IMR-90 (cell line): ENCODE measurements around the gene ZBTB48. TPM values are rescaled to one million over a fixed set of nuclear protein-coding genes. Genes with fewer than 3 reads are reported as not detected.
A peak's percentile ranks its signal among the peaks of the same experiment; 100 is the strongest.

Experiments used
- ATAC-seq: fragments of 200-7000 bp; cut with Tn5 transposase; 2 replicates; pipeline ENCODE4 v1.9.1; 2020; ENCODE audit warnings: low read depth, mild to moderate bottlenecking, moderate library complexity
- BruUV-seq: library from RNA; stranded (reverse); fragments of 400-500 nt; replicated peaks from 2 replicates; lab custom pipeline; 2021; lab: Mats Ljungman, UMichigan
- CTCF ChIA-PET: fragments of 300-600 bp; formaldehyde crosslinking; extraction: SDS; loops from one replicate; lab custom pipeline; 2021; ENCODE audit warnings: antibody characterized with exemption; lab: Yijun Ruan, JAX
- POLR2A ChIA-PET: fragments of 300-600 bp; sonication (Branson Sonifier 250); formaldehyde crosslinking; loops from one replicate; lab custom pipeline; 2022; ENCODE audit warnings: antibody characterized with exemption; ENCODE audit not compliant: unreplicated experiment; lab: Charles Lee
- DNase-seq: peaks from one replicate; pipeline ENCODE4 v3.0.0; 2013
- H2AFZ ChIP-seq: replicated peaks from 2 replicates; pipeline ENCODE3; 2013; ENCODE audit warnings: low read length, mild to moderate bottlenecking; ENCODE audit not compliant: poor library complexity
- H2AK5ac ChIP-seq: 2 replicates; pipeline ENCODE4 v1.6.1; 2013; ENCODE audit warnings: low read depth, low read length, inconsistent platforms
- H2AK9ac ChIP-seq: replicated peaks from 2 replicates; pipeline ENCODE3; 2013; ENCODE audit warnings: mild to moderate bottlenecking, low read depth, low read length, moderate library complexity; ENCODE audit not compliant: poor library complexity
- H2BK120ac ChIP-seq: 2 replicates; pipeline ENCODE4 v1.6.1; 2013; ENCODE audit warnings: low read depth, low read length, inconsistent platforms
- H2BK15ac ChIP-seq: 3 replicates; pipeline ENCODE4 v1.6.1; 2013; ENCODE audit warnings: low read depth, low read length, inconsistent platforms
- H2BK20ac ChIP-seq: 2 replicates; pipeline ENCODE4 v1.6.1; 2013; ENCODE audit warnings: low read depth, mild to moderate bottlenecking, inconsistent platforms, low read length, moderate library complexity
- H2BK5ac ChIP-seq: 2 replicates; pipeline ENCODE4 v1.6.1; 2013; ENCODE audit warnings: mild to moderate bottlenecking, low read depth, low read length, inconsistent platforms; ENCODE audit not compliant: poor library complexity, severe bottlenecking
- H3K14ac ChIP-seq: replicated peaks from 2 replicates; pipeline ENCODE4 v1.6.1; 2013; ENCODE audit warnings: low read depth, low read length, inconsistent platforms
- H3K18ac ChIP-seq: 2 replicates; pipeline ENCODE4 v1.6.1; 2013; ENCODE audit warnings: low read depth, low read length, control low read depth
- H3K23ac ChIP-seq: 2 replicates; pipeline ENCODE4 v1.6.1; 2013; ENCODE audit warnings: low read depth, low read length, inconsistent platforms
- H3K27ac ChIP-seq: 2 replicates; pipeline ENCODE4 v1.5.1; 2013; ENCODE audit warnings: mild to moderate bottlenecking, control low read depth, low read length; ENCODE audit not compliant: insufficient read depth
- H3K27me3 ChIP-seq: 2 replicates; pipeline ENCODE4 v1.6.1; 2013; ENCODE audit warnings: low read length; ENCODE audit not compliant: control insufficient read depth, insufficient read depth
- H3K36me3 ChIP-seq: 2 replicates; pipeline ENCODE4 v1.6.1; 2013; ENCODE audit warnings: low read length, mixed read lengths; ENCODE audit not compliant: control insufficient read depth, insufficient read depth
- H3K4ac ChIP-seq: 2 replicates; pipeline ENCODE4 v1.6.1; 2013; ENCODE audit warnings: low read depth, low read length, inconsistent platforms
- H3K4me1 ChIP-seq: 2 replicates; pipeline ENCODE4 v1.6.1; 2013; ENCODE audit warnings: low read length, mixed read lengths; ENCODE audit not compliant: control insufficient read depth, insufficient read depth
- H3K4me2 ChIP-seq: 2 replicates; pipeline ENCODE4 v1.6.1; 2013; ENCODE audit warnings: low read depth, mild to moderate bottlenecking, control low read depth, low read length, moderate library complexity
- H3K4me3 ChIP-seq: 2 replicates; pipeline ENCODE4 v1.5.1; 2013; ENCODE audit warnings: low read depth, mild to moderate bottlenecking, control low read depth, low read length, moderate library complexity; ENCODE audit not compliant: insufficient read depth
- H3K56ac ChIP-seq: 2 replicates; pipeline ENCODE4 v1.6.1; 2013; ENCODE audit warnings: low read length, inconsistent platforms; ENCODE audit not compliant: insufficient read depth; ENCODE audit errors: extremely low read depth
- H3K79me1 ChIP-seq, 2 experiments: 2 replicates each; pipeline ENCODE4 v1.6.1; 2013; ENCODE audit warnings: low read length in 2 of 2, inconsistent platforms in 1 of 2, low read depth in 1 of 2
- H3K9ac ChIP-seq: 2 replicates; pipeline ENCODE4 v1.6.1; 2013; ENCODE audit warnings: low read depth, low read length, control low read depth
- H3K9me1 ChIP-seq: 2 replicates; pipeline ENCODE4 v1.6.1; 2013; ENCODE audit warnings: low read length, inconsistent platforms; ENCODE audit not compliant: insufficient read depth
- H3K9me3 ChIP-seq: 2 replicates; pipeline ENCODE4 v1.6.1; 2013; ENCODE audit warnings: low read length; ENCODE audit not compliant: control insufficient read depth, insufficient read depth
- H4K20me1 ChIP-seq: 2 replicates; pipeline ENCODE4 v1.6.1; 2013; ENCODE audit warnings: low read length, inconsistent platforms; ENCODE audit not compliant: insufficient read depth
- H4K5ac ChIP-seq: 2 replicates; pipeline ENCODE4 v1.6.1; 2013; ENCODE audit warnings: mild to moderate bottlenecking, low read depth, low read length, control low read depth
- H4K8ac ChIP-seq, 2 experiments: 2 replicates each; pipeline ENCODE4 v1.6.1; 2013; ENCODE audit warnings: low read depth in 2 of 2, low read length in 2 of 2, control low read depth in 1 of 2, inconsistent platforms in 1 of 2
- H4K91ac ChIP-seq: 2 replicates; pipeline ENCODE4 v1.6.1; 2013; ENCODE audit warnings: low read depth, low read length, inconsistent platforms; ENCODE audit not compliant: insufficient read depth
- BHLHE40 ChIP-seq: fragments of 150-350 bp; IDR thresholded peaks from 2 replicates; pipeline ENCODE4 v1.6.1; 2016; ENCODE audit warnings: mild to moderate bottlenecking, low read depth, low read length
- CEBPB ChIP-seq: IDR thresholded peaks from 2 replicates; pipeline ENCODE4 v1.6.1; 2012; ENCODE audit warnings: low read depth, low read length, improper control_type of control experiment
- CHD1 ChIP-seq: IDR thresholded peaks from 2 replicates; pipeline ENCODE4 v1.6.1; 2012; ENCODE audit warnings: low read depth, low read length, improper control_type of control experiment
- ELK1 ChIP-seq: fragments of 150-350 bp; IDR thresholded peaks from 2 replicates; pipeline ENCODE4 v1.6.1; 2016; ENCODE audit warnings: low read depth, mild to moderate bottlenecking, low read length, moderate library complexity, borderline replicate concordance
- FOS ChIP-seq: fragments of 150-350 bp; IDR thresholded peaks from 2 replicates; pipeline ENCODE4 v1.6.1; 2016; ENCODE audit warnings: low read depth, low read length
- MAFK ChIP-seq: IDR thresholded peaks from 2 replicates; pipeline ENCODE4 v1.6.1; 2012; ENCODE audit warnings: low read depth, low read length, improper control_type of control experiment
- NFE2L2 ChIP-seq: fragments of 150-350 bp; IDR thresholded peaks from 2 replicates; pipeline ENCODE4 v1.6.1; 2016; ENCODE audit warnings: low read depth, mild to moderate bottlenecking, low read length
- POLR2A ChIP-seq: IDR thresholded peaks from 2 replicates; pipeline ENCODE4 v1.6.1; 2012; ENCODE audit warnings: mild to moderate bottlenecking, low read depth, low read length
- RAD21 ChIP-seq: IDR thresholded peaks from 2 replicates; pipeline ENCODE4 v1.6.1; 2012; ENCODE audit warnings: low read length, improper control_type of control experiment
- RCOR1 ChIP-seq: IDR thresholded peaks from 2 replicates; pipeline ENCODE4 v1.6.1; 2012; ENCODE audit warnings: mild to moderate bottlenecking, low read length, improper control_type of control experiment; ENCODE audit not compliant: insufficient replicate concordance
- RFX5 ChIP-seq: IDR thresholded peaks from 2 replicates; pipeline ENCODE4 v1.8.0; 2012; ENCODE audit warnings: low read depth, mild to moderate bottlenecking, low read length, moderate library complexity
- SMC3 ChIP-seq: fragments of 150-350 bp; IDR thresholded peaks from 2 replicates; pipeline ENCODE4 v1.6.1; 2016; ENCODE audit warnings: low read depth, mild to moderate bottlenecking, antibody characterized with exemption, low read length, moderate library complexity
- WGBS, 2 experiments: methylation state at CpG; one replicate each; pipeline versions ENCODE4 v1.1.5 to v1.1.7; 2013; ENCODE audit warnings: missing lambda C conversion rate in 2 of 2; ENCODE audit not compliant: insufficient read length in 1 of 2; ENCODE audit errors: extremely low coverage in 2 of 2; 5-methylcytosine and 5-hydroxymethylcytosine counted together
- dilution Hi-C: fragments of 300-500 bp; cut with HindIII; formaldehyde crosslinking; loops from one replicate; pipeline ENCODE4 v1.14.3; 2018; ENCODE audit warnings: low sequenced_read_pairs; ENCODE audit not compliant: unreplicated experiment
- in situ Hi-C: fragments of 300-500 bp; cut with MboI; formaldehyde crosslinking; loops from 3 replicates; pipeline ENCODE4 v1.14.3; 2019; ENCODE audit warnings: low sequenced_read_pairs, inconsistent platforms, mixed read lengths
- intact Hi-C: fragments of 100-400 bp; cut with micrococcal nuclease; formaldehyde crosslinking; loops from 2 replicates; pipeline ENCODE4 v1.10.0; 2022
- polyA plus RNA-seq, 3 experiments: library from polyadenylated mRNA; depleted of rRNA; stranded (reverse); fragments of >200 nt; gene quantifications; 2 replicates each; pipeline ENCODE4 v1.2.3, GENCODE V29; 2012; ENCODE audit warnings: low replicate concordance in 1 of 3
- total RNA-seq: library from RNA; depleted of rRNA; stranded (reverse); fragments of >200 nt; gene quantifications from 2 replicates; pipeline ENCODE4 v1.2.3, GENCODE V29; 2012
- TF ChIP-seq, protein P1 (sequence below): fragments of 150-350 bp; IDR thresholded peaks from 2 replicates; pipeline ENCODE4 v1.6.1; 2017; ENCODE audit warnings: mild to moderate bottlenecking, antibody characterized with exemption, low read length, low read depth
- TF ChIP-seq, protein P2 (sequence below): conservative IDR thresholded peaks from 2 replicates; pipeline ENCODE4 v1.5.1; 2012; ENCODE audit warnings: mild to moderate bottlenecking, low read depth, low read length, improper control_type of control experiment

The ZBTB48 gene
- total and polyA plus RNA-seq, 2 of the 4 experiments (the other 2 are of a cell fraction): 9.3 to 17.5 TPM

DNA sequence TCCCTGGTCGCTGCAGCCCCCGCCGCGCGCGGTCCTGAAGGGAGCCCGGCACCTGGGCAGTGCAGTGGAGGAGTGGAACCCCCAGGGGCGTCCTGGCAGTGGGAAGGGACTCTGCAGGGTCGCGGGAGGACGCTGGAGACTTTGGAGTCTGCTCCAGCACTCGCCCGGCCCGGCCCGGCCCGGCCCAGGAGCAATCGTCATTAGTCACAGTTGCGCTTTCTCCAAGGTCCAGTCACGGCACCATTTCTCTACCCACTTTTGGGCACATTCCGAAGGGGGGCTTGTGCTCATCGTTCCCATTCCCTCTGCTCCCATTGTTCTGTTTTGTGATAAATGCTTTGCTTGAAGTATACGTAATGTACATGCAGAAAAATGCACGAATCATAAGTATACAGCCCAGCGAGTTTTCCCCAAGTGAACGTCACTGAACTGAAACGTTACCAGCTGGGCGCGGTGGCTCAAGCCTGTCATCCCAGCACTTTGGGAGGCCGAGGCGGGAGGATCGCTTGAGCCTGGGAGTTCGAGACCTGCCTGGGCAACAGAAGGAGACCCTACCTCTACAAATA is 45.9 kb downstream of the ZBTB48 start:
- H3K79me1 ChIP-seq: peaks cover 32 to 79% of the 10 kb centered on the region in 2 experiments
- peak overlapping the region; percentile 67 for H2BK5ac ChIP-seq
- H2BK20ac ChIP-seq: no peak overlapping the region
- H3K4me1 ChIP-seq: peaks cover 6% of the 10 kb centered on the region
- peak overlapping the region in 1 of 2 experiments; percentile 44; a peak in 1 of 4 replicates for H4K8ac ChIP-seq
- ATAC-seq (peak; percentile 46), DNase-seq (peak; percentile 71)
- ChIA-PET POLR2A (no interaction called here), CTCF (interaction anchor here (0.6 kb wide), 1 partner anchor 109 kb away, joined by 4 read pairs; no protein-coding TSS in a partner anchor)
- H2AK9ac ChIP-seq: peak overlapping the region; percentile 74
- no peak overlapping the region for H3K18ac ChIP-seq
- peak overlapping the region; percentile 93 for H3K23ac ChIP-seq
- H2AK5ac ChIP-seq: peak overlapping the region; percentile 22
- H3K4me2 ChIP-seq: peak overlapping the region; percentile 95
- no TSS peak for BruUV-seq
- H3K14ac ChIP-seq: peak overlapping the region; percentile 85
- no peaks in the 10 kb centered on the region for H3K9me3 ChIP-seq
- peaks cover 54% of the 10 kb centered on the region for H3K36me3 ChIP-seq
- H4K91ac ChIP-seq: peak overlapping the region; percentile 66; the same call in 1 of the 2 replicates
- TF ChIP-seq SMC3 (no peak), POLR2A (no peak), RFX5 (no peak), ELK1 (no peak), BHLHE40 (no peak), NFE2L2 (no peak), FOS (no peak), CHD1 (no peak), RCOR1 (no peak), RAD21 (no peak), CEBPB (no peak), MAFK (no peak)
- TF ChIP-seq, protein P1, sequence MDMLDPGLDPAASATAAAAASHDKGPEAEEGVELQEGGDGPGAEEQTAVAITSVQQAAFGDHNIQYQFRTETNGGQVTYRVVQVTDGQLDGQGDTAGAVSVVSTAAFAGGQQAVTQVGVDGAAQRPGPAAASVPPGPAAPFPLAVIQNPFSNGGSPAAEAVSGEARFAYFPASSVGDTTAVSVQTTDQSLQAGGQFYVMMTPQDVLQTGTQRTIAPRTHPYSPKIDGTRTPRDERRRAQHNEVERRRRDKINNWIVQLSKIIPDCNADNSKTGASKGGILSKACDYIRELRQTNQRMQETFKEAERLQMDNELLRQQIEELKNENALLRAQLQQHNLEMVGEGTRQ: no peak
- TF ChIP-seq, protein P2, sequence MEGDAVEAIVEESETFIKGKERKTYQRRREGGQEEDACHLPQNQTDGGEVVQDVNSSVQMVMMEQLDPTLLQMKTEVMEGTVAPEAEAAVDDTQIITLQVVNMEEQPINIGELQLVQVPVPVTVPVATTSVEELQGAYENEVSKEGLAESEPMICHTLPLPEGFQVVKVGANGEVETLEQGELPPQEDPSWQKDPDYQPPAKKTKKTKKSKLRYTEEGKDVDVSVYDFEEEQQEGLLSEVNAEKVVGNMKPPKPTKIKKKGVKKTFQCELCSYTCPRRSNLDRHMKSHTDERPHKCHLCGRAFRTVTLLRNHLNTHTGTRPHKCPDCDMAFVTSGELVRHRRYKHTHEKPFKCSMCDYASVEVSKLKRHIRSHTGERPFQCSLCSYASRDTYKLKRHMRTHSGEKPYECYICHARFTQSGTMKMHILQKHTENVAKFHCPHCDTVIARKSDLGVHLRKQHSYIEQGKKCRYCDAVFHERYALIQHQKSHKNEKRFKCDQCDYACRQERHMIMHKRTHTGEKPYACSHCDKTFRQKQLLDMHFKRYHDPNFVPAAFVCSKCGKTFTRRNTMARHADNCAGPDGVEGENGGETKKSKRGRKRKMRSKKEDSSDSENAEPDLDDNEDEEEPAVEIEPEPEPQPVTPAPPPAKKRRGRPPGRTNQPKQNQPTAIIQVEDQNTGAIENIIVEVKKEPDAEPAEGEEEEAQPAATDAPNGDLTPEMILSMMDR: no peak
- no peak overlapping the region for H2BK15ac ChIP-seq
- intact Hi-C loops (no loop called here), dilution Hi-C loops (no loop called here), in situ Hi-C loops (no loop called here)
- H3K9me1 ChIP-seq: peaks cover 4% of the 10 kb centered on the region; the same call in 1 of the 2 replicates
- H3K27me3 ChIP-seq: no peaks in the 10 kb centered on the region
- peak overlapping the region; percentile 55; the same call in 1 of the 2 replicates for H3K4ac ChIP-seq
- H2BK120ac ChIP-seq: no peak overlapping the region
- H3K4me3 ChIP-seq: peak overlapping the region; percentile 67
- peak overlapping the region; percentile 65 for H3K9ac ChIP-seq
- no peak overlapping the region; the same call in 1 of the 2 replicates for H3K56ac ChIP-seq
- peaks cover 48% of the 10 kb centered on the region for H4K20me1 ChIP-seq
- H4K5ac ChIP-seq: peak overlapping the region; percentile 23
- H2AFZ ChIP-seq: peak overlapping the region; percentile 85
- 10% methylated on average over 10 of the region's 32 CpGs; no CpG with 5 or more reads in 1 of the 2 experiments for WGBS, 2 experiments
- peak overlapping the region; percentile 85 for H3K27ac ChIP-seq
